Measurements from ENCODE around the gene ATP2C1. TPM values are rescaled to one million over a fixed set of nuclear protein-coding genes. Genes with fewer than 3 reads are reported as not detected.

Gene ATP2C1, protein sequence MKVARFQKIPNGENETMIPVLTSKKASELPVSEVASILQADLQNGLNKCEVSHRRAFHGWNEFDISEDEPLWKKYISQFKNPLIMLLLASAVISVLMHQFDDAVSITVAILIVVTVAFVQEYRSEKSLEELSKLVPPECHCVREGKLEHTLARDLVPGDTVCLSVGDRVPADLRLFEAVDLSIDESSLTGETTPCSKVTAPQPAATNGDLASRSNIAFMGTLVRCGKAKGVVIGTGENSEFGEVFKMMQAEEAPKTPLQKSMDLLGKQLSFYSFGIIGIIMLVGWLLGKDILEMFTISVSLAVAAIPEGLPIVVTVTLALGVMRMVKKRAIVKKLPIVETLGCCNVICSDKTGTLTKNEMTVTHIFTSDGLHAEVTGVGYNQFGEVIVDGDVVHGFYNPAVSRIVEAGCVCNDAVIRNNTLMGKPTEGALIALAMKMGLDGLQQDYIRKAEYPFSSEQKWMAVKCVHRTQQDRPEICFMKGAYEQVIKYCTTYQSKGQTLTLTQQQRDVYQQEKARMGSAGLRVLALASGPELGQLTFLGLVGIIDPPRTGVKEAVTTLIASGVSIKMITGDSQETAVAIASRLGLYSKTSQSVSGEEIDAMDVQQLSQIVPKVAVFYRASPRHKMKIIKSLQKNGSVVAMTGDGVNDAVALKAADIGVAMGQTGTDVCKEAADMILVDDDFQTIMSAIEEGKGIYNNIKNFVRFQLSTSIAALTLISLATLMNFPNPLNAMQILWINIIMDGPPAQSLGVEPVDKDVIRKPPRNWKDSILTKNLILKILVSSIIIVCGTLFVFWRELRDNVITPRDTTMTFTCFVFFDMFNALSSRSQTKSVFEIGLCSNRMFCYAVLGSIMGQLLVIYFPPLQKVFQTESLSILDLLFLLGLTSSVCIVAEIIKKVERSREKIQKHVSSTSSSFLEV
- total RNA-seq (102 TPM), polyA plus RNA-seq (ENCODE audit: insufficient read depth, low read depth, low replicate concordance) (46.8 TPM)
- long read RNA-seq, donor 1, full-length matches to known transcripts, result 10 of 10 reads
- long read RNA-seq, donor 1, partial matches to known transcripts, result 0 of 10 reads
- long read RNA-seq, donor 1, other reads (novel, unspliced or antisense), result 0 of 10 reads
- long read RNA-seq, donor 2, full-length matches to known transcripts, result 5 of 12 reads
- long read RNA-seq, donor 2, partial matches to known transcripts, result 7 of 12 reads
- long read RNA-seq, donor 2, other reads (novel, unspliced or antisense), result 0 of 12 reads
- long read RNA-seq, donor 3, full-length matches to known transcripts, result 8 of 30 reads
- long read RNA-seq, donor 3, partial matches to known transcripts, result 22 of 30 reads
- long read RNA-seq, donor 3, other reads (novel, unspliced or antisense), result 0 of 30 reads
- long read RNA-seq, donor 4, full-length matches to known transcripts, result 4 of 39 reads
- long read RNA-seq, donor 4, partial matches to known transcripts, result 35 of 39 reads
- long read RNA-seq, donor 4, other reads (novel, unspliced or antisense), result 0 of 39 reads
- long read RNA-seq, donor 5, result 0 reads
- long read RNA-seq, donor 6, full-length matches to known transcripts, result 11 of 16 reads
- long read RNA-seq, donor 6, partial matches to known transcripts, result 5 of 16 reads
- long read RNA-seq, donor 6, other reads (novel, unspliced or antisense), result 0 of 16 reads
- long read RNA-seq, donor 7, full-length matches to known transcripts, result 81 of 123 reads
- long read RNA-seq, donor 7, partial matches to known transcripts, result 15 of 123 reads
- long read RNA-seq, donor 7, other reads (novel, unspliced or antisense), result 27 of 123 reads
- long read RNA-seq, donor 8, full-length matches to known transcripts, result 8 of 26 reads
- long read RNA-seq, donor 8, partial matches to known transcripts, result 18 of 26 reads
- long read RNA-seq, donor 8, other reads (novel, unspliced or antisense), result 0 of 26 reads
- long read RNA-seq, donor 9, full-length matches to known transcripts, result 1 of 1 reads
- long read RNA-seq, donor 9, partial matches to known transcripts, result 0 of 1 reads
- long read RNA-seq, donor 9, other reads (novel, unspliced or antisense), result 0 of 1 reads
- long read RNA-seq, donor 10, full-length matches to known transcripts, result 3 of 8 reads
- long read RNA-seq, donor 10, partial matches to known transcripts, result 5 of 8 reads
- long read RNA-seq, donor 10, other reads (novel, unspliced or antisense), result 0 of 8 reads

GRCh38 chr3:130893376-130894129, at the start of gene ATP2C1:
Gene ATP2C1 (plus strand): TSS chr3:130894084. CDS start chr3:130894770, 686 bp downstream.
- TF ChIP-seq, protein P1, sequence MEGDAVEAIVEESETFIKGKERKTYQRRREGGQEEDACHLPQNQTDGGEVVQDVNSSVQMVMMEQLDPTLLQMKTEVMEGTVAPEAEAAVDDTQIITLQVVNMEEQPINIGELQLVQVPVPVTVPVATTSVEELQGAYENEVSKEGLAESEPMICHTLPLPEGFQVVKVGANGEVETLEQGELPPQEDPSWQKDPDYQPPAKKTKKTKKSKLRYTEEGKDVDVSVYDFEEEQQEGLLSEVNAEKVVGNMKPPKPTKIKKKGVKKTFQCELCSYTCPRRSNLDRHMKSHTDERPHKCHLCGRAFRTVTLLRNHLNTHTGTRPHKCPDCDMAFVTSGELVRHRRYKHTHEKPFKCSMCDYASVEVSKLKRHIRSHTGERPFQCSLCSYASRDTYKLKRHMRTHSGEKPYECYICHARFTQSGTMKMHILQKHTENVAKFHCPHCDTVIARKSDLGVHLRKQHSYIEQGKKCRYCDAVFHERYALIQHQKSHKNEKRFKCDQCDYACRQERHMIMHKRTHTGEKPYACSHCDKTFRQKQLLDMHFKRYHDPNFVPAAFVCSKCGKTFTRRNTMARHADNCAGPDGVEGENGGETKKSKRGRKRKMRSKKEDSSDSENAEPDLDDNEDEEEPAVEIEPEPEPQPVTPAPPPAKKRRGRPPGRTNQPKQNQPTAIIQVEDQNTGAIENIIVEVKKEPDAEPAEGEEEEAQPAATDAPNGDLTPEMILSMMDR (IDR thresholded peaks at IDR 0.05; ENCODE audit: borderline replicate concordance, extremely low read depth, insufficient read depth), result no peak
- Histone ChIP-seq H3K4me3 (ENCODE audit: low read length in 3 of 3) (peak within 1 kb of the TSS; percentile 81 to 95 (median 83)), H3K27ac (ENCODE audit: low read depth in 2 of 2, low read length in 2 of 2) (peak within 1 kb of the TSS; percentile 94 to 98), H3K9ac (ENCODE audit: low read length in 3 of 3) (peak within 1 kb of the TSS; percentile 73 to 99 (median 96)), H3K36me3 (ENCODE audit: control insufficient read depth in 2 of 3, insufficient read depth in 3 of 3, low read length in 3 of 3) (no peaks in the 10 kb centered on the region), H3K4me1 (ENCODE audit: control insufficient read depth in 2 of 3, insufficient read depth in 2 of 3, low read depth in 1 of 3, low read length in 3 of 3) (peaks cover 0 to 9% (median 0%) of the 10 kb centered on the region in 3 donors), H3K27me3 (ENCODE audit: control insufficient read depth, insufficient read depth, low read length) (no peaks in the 10 kb centered on the region), H3K9me3 (ENCODE audit: control insufficient read depth in 2 of 3, insufficient read depth in 1 of 3, low read length in 3 of 3) (no peaks in the 10 kb centered on the region)
- DNase-seq (peak; percentile 98 to 99 (median 98)), FAIRE-seq (no peak)
- intact Hi-C loops (cut with DNase I), result no loop called here

- Histone ChIP-seq H3K9me3 (ENCODE audit: control insufficient read depth in 2 of 3, insufficient read depth in 1 of 3, low read length in 3 of 3) (no peaks in the 10 kb centered on the region), H3K36me3 (ENCODE audit: control insufficient read depth in 2 of 3, insufficient read depth in 3 of 3, low read length in 3 of 3) (no peaks in the 10 kb centered on the region), H3K9ac (ENCODE audit: low read length in 3 of 3) (no peak overlapping the region), H3K4me3 (ENCODE audit: low read length in 3 of 3) (no peak overlapping the region), H3K27ac (ENCODE audit: low read depth in 2 of 2, low read length in 2 of 2) (no peak overlapping the region), H3K27me3 (ENCODE audit: control insufficient read depth, insufficient read depth, low read length) (no peaks in the 10 kb centered on the region), H3K4me1 (ENCODE audit: control insufficient read depth in 2 of 3, insufficient read depth in 2 of 3, low read depth in 1 of 3, low read length in 3 of 3) (peaks cover 0 to 9% (median 6%) of the 10 kb centered on the region in 3 donors)
- FAIRE-seq (no peak), DNase-seq (no peak)
- TF ChIP-seq, protein P1 (IDR thresholded peaks at IDR 0.05; ENCODE audit: borderline replicate concordance, extremely low read depth, insufficient read depth), result no peak
- intact Hi-C loops (cut with DNase I), result no loop called here
Measured at GRCh38 chr3:130844462-130844861, 49.4 kb upstream of the ATP2C1 start.

All from kidney (tissue), 22 donors.